22Rv1 (cell line): ENCODE results near the gene MTHFD2L.
"Not testable (repeated sequence)": the region's sequence is repeated elsewhere in the genome, so short reads cannot be mapped to it uniquely, and the experiment has no call there.

Experiments
- ZFX ChIP-seq: fragments of 450-650 bp; IDR thresholded peaks from 2 replicates; pipeline ENCODE4 v1.6.1; 2017; ENCODE audit warnings: antibody characterized with exemption, borderline replicate concordance
- TF ChIP-seq, protein P1 (sequence below): fragments of 450-650 bp; IDR thresholded peaks from 2 replicates; pipeline ENCODE4 v1.5.1; 2017; ENCODE audit warnings: mild to moderate bottlenecking

DNA sequence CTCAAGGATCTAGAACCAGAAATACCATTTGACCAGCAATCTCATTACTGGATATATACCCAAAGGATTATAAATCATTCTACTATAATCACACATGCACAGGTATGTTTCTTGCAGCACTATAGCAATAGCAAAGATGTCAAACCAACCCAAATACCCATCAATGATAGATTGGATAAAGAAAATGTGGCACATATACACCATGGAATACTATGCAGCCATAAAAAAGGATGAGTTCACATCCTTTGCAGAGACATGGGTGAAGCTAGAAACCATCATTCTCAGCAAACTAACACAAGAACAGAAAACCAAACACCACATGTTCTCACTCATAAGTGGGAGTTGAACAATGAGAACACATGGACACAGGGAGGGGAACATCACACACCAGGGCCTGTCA lies 25.7 kb upstream of the MTHFD2L start:
- TF ChIP-seq, protein P1, sequence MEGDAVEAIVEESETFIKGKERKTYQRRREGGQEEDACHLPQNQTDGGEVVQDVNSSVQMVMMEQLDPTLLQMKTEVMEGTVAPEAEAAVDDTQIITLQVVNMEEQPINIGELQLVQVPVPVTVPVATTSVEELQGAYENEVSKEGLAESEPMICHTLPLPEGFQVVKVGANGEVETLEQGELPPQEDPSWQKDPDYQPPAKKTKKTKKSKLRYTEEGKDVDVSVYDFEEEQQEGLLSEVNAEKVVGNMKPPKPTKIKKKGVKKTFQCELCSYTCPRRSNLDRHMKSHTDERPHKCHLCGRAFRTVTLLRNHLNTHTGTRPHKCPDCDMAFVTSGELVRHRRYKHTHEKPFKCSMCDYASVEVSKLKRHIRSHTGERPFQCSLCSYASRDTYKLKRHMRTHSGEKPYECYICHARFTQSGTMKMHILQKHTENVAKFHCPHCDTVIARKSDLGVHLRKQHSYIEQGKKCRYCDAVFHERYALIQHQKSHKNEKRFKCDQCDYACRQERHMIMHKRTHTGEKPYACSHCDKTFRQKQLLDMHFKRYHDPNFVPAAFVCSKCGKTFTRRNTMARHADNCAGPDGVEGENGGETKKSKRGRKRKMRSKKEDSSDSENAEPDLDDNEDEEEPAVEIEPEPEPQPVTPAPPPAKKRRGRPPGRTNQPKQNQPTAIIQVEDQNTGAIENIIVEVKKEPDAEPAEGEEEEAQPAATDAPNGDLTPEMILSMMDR, result not testable (repeated sequence)
- not testable (repeated sequence) for TF ChIP-seq ZFX
